Measurements from ENCODE around the gene TMEM266. TPM values are rescaled to one million over a fixed set of nuclear protein-coding genes. Genes with fewer than 3 reads are reported as not detected.

TMEM266 gene
- total and polyA plus RNA-seq, 8 donors = 0.35 to 2.8 (median 1.3) TPM; not detected in 4

GRCh38 chr15:76147906-76148570, 88.3 kb downstream of the TMEM266 start:
- Histone ChIP-seq H3K4me1 (peaks cover 17 to 39% (median 24%) of the 10 kb centered on the region in 4 donors), H3K36me3 (no peaks in the 10 kb centered on the region), H3K4me3 (no peak overlapping the region), H3K9me3 (no peaks in the 10 kb centered on the region), H3K27me3 (peaks cover 0 to 33% (median 0%) of the 10 kb centered on the region in 3 donors), H3K27ac (no peak overlapping the region)
- WGBS, 5 donors = 11 to 27% (median 13%) methylated on average over 21 of the region's 21 CpGs
- DNase-seq = peak; percentile 68 to 80
- intact Hi-C loops (cut with DNase I; ENCODE audit: low total_unique reads) = no loop called here
- no peak for TF ChIP-seq EP300 (IDR thresholded peaks at IDR 0.05)
- TF ChIP-seq POLR2A (IDR thresholded peaks at IDR 0.05) = no peak
- TF ChIP-seq, protein P1, sequence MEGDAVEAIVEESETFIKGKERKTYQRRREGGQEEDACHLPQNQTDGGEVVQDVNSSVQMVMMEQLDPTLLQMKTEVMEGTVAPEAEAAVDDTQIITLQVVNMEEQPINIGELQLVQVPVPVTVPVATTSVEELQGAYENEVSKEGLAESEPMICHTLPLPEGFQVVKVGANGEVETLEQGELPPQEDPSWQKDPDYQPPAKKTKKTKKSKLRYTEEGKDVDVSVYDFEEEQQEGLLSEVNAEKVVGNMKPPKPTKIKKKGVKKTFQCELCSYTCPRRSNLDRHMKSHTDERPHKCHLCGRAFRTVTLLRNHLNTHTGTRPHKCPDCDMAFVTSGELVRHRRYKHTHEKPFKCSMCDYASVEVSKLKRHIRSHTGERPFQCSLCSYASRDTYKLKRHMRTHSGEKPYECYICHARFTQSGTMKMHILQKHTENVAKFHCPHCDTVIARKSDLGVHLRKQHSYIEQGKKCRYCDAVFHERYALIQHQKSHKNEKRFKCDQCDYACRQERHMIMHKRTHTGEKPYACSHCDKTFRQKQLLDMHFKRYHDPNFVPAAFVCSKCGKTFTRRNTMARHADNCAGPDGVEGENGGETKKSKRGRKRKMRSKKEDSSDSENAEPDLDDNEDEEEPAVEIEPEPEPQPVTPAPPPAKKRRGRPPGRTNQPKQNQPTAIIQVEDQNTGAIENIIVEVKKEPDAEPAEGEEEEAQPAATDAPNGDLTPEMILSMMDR (IDR thresholded peaks at IDR 0.05) = peak in 5 of 7 experiments; percentile 60 to 94 (median 92)

DNA sequence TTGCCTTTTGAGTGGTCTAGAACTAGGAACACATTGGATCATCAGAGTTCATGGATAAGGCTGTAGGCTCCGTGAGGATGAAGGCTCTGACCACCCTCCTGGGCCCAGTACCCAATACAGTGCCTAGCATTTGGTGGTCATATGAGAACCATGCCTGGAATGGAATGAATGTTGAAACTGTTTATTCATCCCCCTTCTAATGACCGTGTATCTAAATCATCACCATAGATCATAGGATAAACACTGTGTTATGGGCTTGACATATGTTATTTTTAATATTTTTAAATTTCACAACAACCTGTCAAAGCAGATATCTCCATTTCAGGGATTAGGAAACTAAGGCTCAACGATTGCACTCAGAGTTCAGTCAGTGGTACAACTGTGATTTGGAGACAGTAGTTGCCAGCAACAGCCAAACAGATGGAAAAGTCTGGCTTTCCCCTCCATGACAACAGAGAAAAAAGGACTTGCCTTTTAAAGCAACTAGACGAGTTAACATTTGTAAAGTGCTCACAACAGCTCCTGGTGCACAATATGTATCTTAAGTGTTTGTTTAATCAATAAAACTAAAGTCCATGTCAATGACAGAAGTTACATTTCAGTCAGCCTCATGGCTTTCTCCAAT, 89.6 kb downstream of the TMEM266 start:
- intact Hi-C loops (cut with DNase I; ENCODE audit: low total_unique reads) = no loop called here
- H3K9me3 ChIP-seq = no peaks in the 10 kb centered on the region
- TF ChIP-seq POLR2A (IDR thresholded peaks at IDR 0.05) = no peak
- TF ChIP-seq, protein P1 (IDR thresholded peaks at IDR 0.05) = no peak
- no peak for TF ChIP-seq EP300 (IDR thresholded peaks at IDR 0.05)
- no peak for TF ChIP-seq POLR2AphosphoS5 (IDR thresholded peaks at IDR 0.05)
- no peaks in the 10 kb centered on the region for H3K36me3 ChIP-seq
- no peak overlapping the region for H3K4me3 ChIP-seq
- WGBS, 5 donors = 51 to 60% (median 56%) methylated on average over 4 of the region's 4 CpGs
- peak overlapping the region in 1 of 5 donors; percentile 71 for H3K27ac ChIP-seq
- DNase-seq = no peak
- H3K4me1 ChIP-seq = peaks cover 17 to 39% (median 24%) of the 10 kb centered on the region in 4 donors
- H3K27me3 ChIP-seq = peaks cover 0 to 22% (median 0%) of the 10 kb centered on the region in 3 donors

DNA sequence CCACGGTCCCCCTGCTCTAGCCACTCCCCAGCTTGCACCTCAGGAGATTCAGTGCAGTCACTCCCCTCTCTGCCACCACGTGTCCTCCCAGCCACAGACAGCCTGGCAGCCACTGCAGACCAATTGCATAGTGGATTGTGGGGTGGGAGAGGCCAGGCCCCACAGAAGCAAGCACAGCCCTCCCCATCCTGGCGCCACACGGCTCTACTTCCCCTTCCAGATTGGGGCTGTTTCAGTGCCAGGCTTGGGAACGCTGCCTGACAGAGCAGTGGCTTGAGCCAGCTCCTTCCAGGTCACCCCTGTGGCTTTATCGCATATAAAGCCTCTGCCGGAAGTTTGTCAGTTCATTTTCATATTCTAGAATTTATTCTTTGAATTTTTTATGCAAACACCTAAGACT, 90.7 kb downstream of the TMEM266 start:
- Histone ChIP-seq H3K36me3 (no peaks in the 10 kb centered on the region), H3K9me3 (no peaks in the 10 kb centered on the region), H3K4me1 (peaks cover 17 to 39% (median 24%) of the 10 kb centered on the region in 4 donors), H3K27me3 (peaks cover 0 to 20% (median 0%) of the 10 kb centered on the region in 3 donors), H3K4me3 (peak overlapping the region in 1 of 4 donors; percentile 11), H3K27ac (peak overlapping the region; percentile 31 to 71 (median 62))
- peak in 1 of 2 donors; percentile 69 for DNase-seq
- 12 to 25% (median 17%) methylated on average over 7 of the region's 7 CpGs for WGBS, 5 donors
- intact Hi-C loops (cut with DNase I; ENCODE audit: low total_unique reads) = no loop called here
- TF ChIP-seq EP300 (IDR thresholded peaks at IDR 0.05) (no peak), POLR2A (IDR thresholded peaks at IDR 0.05) (no peak), POLR2AphosphoS5 (IDR thresholded peaks at IDR 0.05) (no peak)
- TF ChIP-seq, protein P1 (IDR thresholded peaks at IDR 0.05) = no peak

DNA sequence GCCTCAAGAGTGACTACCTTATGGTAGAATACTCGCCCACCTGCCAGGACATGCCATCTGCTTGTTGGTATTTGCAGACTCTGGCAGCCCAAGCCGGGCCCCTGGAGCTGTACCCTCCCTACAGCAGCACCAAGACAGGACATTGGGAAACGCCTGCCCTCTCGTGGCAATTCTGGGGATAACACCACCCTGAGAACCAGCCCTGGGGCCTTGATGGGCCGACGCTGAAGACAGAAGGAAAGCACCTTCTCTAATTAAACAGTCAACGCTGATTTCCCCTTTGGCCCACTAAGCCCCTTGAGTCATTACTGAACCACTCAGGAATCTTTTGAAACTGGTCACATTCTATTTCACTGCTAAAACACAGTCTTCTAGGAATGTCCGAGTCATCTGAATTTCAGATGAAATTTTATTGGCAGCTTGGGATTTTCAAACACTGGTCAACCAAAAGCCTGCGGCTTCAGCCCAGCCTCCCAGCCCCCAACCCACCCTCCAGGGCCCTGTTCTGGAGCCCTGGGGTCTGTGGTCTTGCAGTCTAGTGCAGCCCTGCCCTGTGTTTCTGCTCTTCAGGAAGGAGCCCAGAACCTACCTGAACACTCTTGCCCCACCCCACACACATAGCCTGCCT, 91.3 kb downstream of the TMEM266 start:
- TF ChIP-seq, protein P1 (IDR thresholded peaks at IDR 0.05) = peak in 5 of 7 experiments; percentile 75 to 91 (median 87)
- no peak for TF ChIP-seq EP300 (IDR thresholded peaks at IDR 0.05)
- peaks cover 0 to 18% (median 0%) of the 10 kb centered on the region in 3 donors for H3K27me3 ChIP-seq

More for the DNA sequence above, 91.3 kb downstream of the TMEM266 start:
- no peaks in the 10 kb centered on the region for H3K9me3 ChIP-seq
- intact Hi-C loops (cut with DNase I; ENCODE audit: low total_unique reads) = no loop called here
- peak; percentile 81 to 88 for DNase-seq
- WGBS, 5 donors = 11 to 14% (median 11%) methylated on average over 9 of the region's 9 CpGs
- peak overlapping the region; percentile 31 to 71 (median 62) for H3K27ac ChIP-seq
- no peaks in the 10 kb centered on the region for H3K36me3 ChIP-seq
- peaks cover 17 to 39% (median 24%) of the 10 kb centered on the region in 4 donors for H3K4me1 ChIP-seq
- H3K4me3 ChIP-seq = peak overlapping the region in 1 of 4 donors; percentile 11

Data from stomach (tissue), 9 donors.